HG03095 (cell line): ENCODE data around the gene RTN4R.

ENCODE experiments used
- ATAC-seq: cut with Tn5 transposase; IDR thresholded peaks from one replicate; pipeline ENCODE4 v1.9.1; 2021; ENCODE audit warnings: moderate library complexity; ENCODE audit not compliant: unreplicated experiment

Gene RTN4R

GRCh38 chr22:20204806-20205205, 63.3 kb downstream of the RTN4R start:
- no peak for ATAC-seq

- no peak for ATAC-seq
Measured at GRCh38 chr22:20204311-20204710, 63.8 kb downstream of the RTN4R start.

GRCh38 chr22:20203552-20204201, 64.4 kb downstream of the RTN4R start:
- ATAC-seq: no peak

GRCh38 chr22:20203142-20203551, 65.0 kb downstream of the RTN4R start:
- ATAC-seq: no peak

DNA sequence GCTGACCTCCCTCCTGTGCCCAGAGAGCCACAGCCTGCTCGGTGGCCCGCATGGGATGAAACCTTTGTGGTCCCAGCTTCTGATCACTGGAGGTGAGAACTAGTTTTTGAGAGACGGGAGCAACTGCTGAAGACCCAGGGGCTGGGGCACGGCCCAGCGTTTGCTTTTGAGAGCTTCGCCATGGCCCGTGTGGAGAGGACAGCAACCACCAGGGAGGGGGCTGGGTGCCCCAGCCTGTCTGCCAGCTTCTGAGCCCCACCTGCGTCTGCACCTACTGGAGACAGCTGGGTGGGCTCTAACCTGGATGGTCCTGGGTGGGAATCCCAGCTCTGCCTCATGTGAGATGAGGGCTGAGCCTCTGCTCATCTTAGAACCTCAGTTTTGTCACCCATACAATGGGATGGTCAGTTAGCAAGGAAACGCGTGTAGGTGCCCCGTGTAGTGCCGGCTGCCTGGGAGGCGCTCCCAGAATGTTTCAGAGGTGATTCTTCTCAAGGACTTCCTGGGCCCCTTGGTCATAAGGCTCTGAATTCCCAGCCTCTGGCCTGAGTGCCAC, 66.2 kb downstream of the RTN4R start:
- ATAC-seq: no peak

GRCh38 chr22:20199906-20200305, 68.2 kb downstream of the RTN4R start:
- no peak for ATAC-seq

GRCh38 chr22:20199413-20199842, 68.7 kb downstream of the RTN4R start:
- ATAC-seq: no peak

DNA sequence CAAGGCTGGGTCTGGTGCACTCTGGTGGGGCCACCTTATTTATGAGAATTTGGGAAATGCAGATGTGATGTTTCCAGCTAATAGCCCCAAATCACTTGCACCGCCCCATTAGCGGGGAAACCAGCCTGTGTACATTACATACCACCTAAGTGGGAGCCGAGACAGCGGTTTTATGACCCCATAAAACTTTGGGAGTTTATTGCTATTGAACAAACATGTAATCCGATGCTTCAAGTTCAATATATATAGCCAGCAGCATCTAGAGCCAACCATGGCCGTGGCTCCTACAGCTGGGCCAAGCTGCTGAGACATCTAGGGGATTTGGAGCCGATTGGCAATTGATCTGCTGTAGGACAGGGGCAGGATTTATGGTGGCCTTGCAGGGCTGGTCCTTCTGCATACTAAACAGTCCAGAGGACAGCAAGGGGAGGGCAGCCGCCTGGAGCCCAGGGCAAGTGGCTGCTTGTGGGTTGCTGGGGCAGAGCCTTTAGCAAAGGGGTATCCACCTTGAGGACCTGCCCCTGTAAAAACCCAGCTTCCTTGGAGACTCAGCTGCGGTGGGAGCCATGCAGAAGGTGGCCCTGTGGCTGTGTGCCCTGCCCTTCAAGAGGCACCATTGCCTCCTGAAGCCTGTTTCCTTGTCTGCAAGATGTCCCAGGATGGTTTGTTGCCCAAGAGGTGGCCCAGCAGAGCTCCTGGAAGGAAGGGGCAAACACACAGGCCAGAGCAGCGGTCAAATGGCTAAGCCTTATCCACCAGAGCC, 69.4 kb downstream of the RTN4R start:
- ATAC-seq: no peak

GRCh38 chr22:20197407-20198030, 70.6 kb downstream of the RTN4R start:
- no peak for ATAC-seq

DNA sequence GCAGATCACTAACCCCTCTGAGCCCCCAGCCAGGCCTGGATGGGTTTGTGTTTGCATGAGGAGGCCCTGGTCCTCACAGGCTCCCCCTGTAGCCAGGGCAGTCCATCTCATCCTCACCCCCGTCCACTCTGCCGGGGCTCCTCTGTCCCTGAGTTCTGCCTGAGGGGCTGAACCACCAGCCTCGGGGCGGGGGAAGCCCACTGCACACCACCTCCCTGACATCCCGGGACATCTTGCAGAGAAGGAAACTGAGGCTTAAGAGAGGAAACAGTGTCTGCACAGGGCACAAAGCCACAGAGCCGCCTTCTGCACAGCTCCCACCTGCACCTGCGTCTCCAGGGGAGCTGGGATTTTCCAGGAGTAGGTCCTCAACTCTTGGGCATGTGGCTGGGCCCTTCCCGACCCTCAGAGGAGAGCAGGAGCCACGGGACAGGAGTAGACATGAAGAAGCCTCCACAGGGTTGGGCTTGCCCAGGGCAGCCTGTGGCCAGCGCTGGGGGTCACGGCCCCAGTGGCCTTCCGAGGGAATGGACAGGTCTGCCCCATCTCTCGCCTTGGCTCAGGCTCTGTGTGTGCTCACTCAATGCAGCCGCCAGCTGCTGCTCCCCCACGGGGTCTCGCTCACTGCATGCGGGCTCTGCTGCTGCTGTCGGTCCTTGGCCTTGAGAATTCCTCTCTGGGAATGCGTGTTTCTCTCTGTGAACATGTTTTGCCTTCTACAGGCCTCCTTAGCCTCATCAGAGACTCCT, 71.8 kb downstream of the RTN4R start:
- ATAC-seq: no peak

DNA sequence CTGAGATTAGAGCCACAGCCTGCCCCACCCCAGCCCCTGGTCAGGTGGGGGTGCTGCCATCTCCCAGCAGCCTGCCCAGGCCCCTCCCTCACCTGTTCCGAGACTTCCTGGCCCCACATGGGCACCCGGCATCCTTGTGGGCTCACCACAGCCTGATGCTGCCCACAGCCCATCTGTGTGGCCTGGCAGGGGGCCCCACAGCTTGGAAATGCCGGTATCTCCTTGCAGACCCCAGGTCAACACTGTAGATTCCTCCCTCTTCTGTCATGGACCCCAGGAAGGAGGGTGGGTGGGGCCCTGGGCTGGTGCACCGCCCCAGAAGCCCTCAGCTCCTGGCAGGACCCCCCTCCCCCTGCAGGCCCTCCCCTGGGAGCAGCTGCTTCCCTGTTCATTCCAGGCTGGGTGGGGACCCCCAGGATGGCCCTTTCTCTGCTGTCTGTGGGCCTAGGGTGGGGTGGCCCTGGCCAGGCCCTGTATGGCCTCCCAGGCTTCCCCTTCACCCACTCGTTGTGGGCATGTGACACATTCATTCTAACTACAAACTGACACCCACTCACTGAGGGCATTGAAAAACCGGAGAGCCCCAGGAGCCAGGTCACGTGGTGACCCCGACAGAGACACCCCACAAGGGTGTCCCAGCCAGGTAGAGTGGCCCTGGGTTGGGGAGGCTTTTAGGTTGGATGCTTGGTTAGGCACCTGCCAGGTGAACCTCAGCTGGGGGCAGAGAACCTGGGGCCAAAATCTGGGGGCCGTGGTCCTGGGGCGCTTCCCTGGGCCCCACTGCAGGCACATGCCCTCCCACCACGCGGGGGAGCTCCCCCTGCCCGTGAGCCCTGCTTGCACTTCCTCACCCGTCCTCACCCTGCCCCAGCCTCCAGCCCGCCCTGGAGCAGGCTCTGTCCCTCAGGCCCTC, 73.2 kb downstream of the RTN4R start:
- no peak for ATAC-seq

DNA sequence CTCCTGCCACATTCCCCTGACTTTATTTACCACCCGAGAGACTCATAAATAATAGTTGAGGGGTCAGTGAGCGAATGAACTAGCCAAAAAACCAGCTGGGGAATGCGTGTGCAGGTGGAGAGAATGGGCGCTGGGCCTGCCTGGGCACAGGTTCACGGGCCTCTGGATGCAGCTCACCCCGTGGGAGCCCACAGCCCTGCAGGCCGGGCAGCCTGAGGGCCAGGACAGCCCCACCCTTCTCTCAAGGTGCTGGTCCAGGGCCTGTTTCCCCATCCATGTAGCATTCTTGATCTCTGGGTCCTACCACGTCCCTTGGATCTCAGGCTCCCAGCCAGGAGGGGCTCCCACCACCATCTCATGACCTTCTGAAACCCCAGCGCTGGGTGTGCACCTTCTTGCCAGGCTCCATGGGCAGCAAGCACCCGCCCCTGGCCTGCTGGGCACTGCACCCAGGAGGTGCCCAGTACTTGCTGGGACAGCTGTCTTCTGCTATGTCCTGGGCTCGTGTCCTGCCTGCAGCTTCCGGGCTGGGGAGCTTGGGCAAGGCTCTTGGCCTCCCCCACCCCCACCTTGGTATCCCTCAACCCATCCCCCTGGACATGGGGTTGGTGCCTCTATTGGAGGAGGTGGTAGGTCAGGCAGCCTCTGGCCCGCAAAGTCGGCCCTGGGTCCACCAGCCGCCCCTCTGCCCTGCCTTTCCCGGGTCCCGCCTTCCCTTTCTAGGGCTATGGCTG, 74.2 kb downstream of the RTN4R start:
- ATAC-seq: no peak

DNA sequence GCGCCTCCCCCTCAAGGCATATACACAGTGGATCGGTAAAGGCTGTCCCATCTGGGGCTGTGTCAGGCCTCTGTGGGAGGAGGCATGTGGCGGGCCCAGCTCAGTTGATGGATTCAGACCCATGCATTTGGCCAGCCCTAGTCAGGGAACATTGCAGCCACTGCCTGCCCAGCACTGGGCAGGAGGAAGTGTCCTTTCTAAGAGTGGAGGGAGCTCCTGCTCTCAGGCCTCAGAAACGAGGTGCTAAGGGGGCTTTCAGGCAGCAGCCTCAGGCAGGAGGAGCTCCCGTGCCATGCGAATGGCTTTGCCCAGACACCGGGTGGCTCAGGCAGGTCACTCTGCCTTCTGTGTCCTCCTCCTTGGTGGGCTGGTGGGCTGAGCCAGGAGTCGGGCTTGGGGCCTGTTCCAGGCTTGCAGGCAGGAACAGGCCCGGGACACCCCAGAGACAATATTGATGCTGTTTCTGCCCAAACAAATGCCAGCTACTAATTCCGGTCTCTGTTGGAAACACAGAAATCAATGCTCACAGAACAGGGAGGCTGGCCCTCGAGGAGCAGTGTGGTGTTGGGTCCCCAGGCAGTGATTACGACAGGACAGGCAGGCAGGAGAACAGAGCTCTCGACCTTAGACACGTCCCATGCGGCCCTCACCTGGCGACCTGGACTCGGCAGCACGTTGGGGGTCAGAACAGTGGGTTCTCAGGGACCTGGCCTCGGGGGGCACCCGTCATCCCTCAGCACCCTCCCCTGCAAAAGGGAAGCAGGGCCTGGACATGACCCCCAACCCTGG, 75.0 kb downstream of the RTN4R start:
- ATAC-seq: no peak

GRCh38 chr22:20192293-20192971, 75.7 kb downstream of the RTN4R start:
- ATAC-seq: no peak

GRCh38 chr22:20191803-20192202, 76.3 kb downstream of the RTN4R start:
- ATAC-seq: no peak
